SK-N-SH (cell line): ENCODE data around the gene SLC12A7. TPM values are rescaled to one million over a fixed set of nuclear protein-coding genes. Genes with fewer than 3 reads are reported as not detected.

Experiments used
- CTCF ChIA-PET: fragments of 300-600, 350-600 bp; formaldehyde crosslinking; extraction: SDS; loops from one replicate; lab custom pipeline; 2021; lab: Yijun Ruan, JAX
- POLR2A ChIA-PET: fragments of 350-600 bp; sonication (Branson Sonifier 250); formaldehyde crosslinking; extraction: SDS; loops from one replicate; lab custom pipeline; 2020; ENCODE audit warnings: antibody characterized with exemption, inconsistent platforms; lab: Yijun Ruan, JAX
- DNase-seq: peaks from one replicate; pipeline ENCODE4 v3.0.0; 2012
- H2AFZ ChIP-seq: fragments of 200-600 bp; sonication (generic); 2 replicates; pipeline ENCODE4 v1.8.1; 2016; ENCODE audit warnings: antibody characterized with exemption, mild to moderate bottlenecking, low read depth
- H3F3A ChIP-seq: fragments of 200-600 bp; sonication (generic); replicated peaks from 2 replicates; pipeline ENCODE3; 2016; ENCODE audit warnings: antibody characterized with exemption, mild to moderate bottlenecking; ENCODE audit not compliant: insufficient read depth
- H3K27ac ChIP-seq, 2 experiments: fragments of 200-500 bp in 1 of 2; fragments of 200-600 bp in 1 of 2; sonication (Bioruptor generic) in 1 of 2; sonication (generic), shearing (Covaris generic) in 1 of 2; 2 replicates each; pipeline versions ENCODE4 v1.5.1 to v1.6.1; 2014 to 2016; ENCODE audit warnings: low read depth in 2 of 2, inconsistent platforms in 1 of 2, low read length in 1 of 2, mild to moderate bottlenecking in 1 of 2, mixed read lengths in 1 of 2
- H3K27me3 ChIP-seq: fragments of 200-600 bp; sonication (generic), shearing (Covaris generic); 2 replicates; pipeline ENCODE4 v1.6.1; 2016; ENCODE audit warnings: mixed run types; ENCODE audit not compliant: insufficient read depth
- H3K36me3 ChIP-seq, 2 experiments: fragments of 200-500 bp in 1 of 2; fragments of 200-600 bp in 1 of 2; sonication (Bioruptor generic) in 1 of 2; sonication (generic) in 1 of 2; replicated peaks in 1 of 2; 2 replicates each; pipeline versions ENCODE3 to v1.5.1; 2014 to 2016; ENCODE audit warnings: low read length in 1 of 2, mild to moderate bottlenecking in 1 of 2; ENCODE audit not compliant: insufficient read depth in 2 of 2, control insufficient read depth in 1 of 2
- H3K4me1 ChIP-seq, 2 experiments: fragments of 200-500 bp in 1 of 2; fragments of 200-600 bp in 1 of 2; sonication (Bioruptor generic) in 1 of 2; sonication (generic), shearing (Covaris generic) in 1 of 2; 2 replicates each; pipeline versions ENCODE4 v1.5.1 to v1.6.1; 2014 to 2016; ENCODE audit warnings: low read depth in 1 of 2, low read length in 1 of 2, mixed run types in 1 of 2; ENCODE audit not compliant: insufficient read depth in 2 of 2, control insufficient read depth in 1 of 2
- H3K4me2 ChIP-seq: fragments of 200-600 bp; sonication (generic), shearing (Covaris generic); 2 replicates; pipeline ENCODE4 v1.6.1; 2017; ENCODE audit warnings: mixed run types
- H3K4me3 ChIP-seq, 2 experiments: fragments of 200-500 bp in 1 of 2; fragments of 200-600 bp in 1 of 2; sonication (Bioruptor generic) in 1 of 2; sonication (generic), shearing (Covaris generic) in 1 of 2; 2 replicates each; pipeline versions ENCODE4 v1.5.1 to v1.8.1; 2014 to 2016; ENCODE audit warnings: low read depth in 2 of 2, inconsistent platforms in 1 of 2, low read length in 1 of 2, mild to moderate bottlenecking in 1 of 2, mixed read lengths in 1 of 2, moderate library complexity in 1 of 2
- H3K79me2 ChIP-seq: fragments of 200-600 bp; sonication (generic); 2 replicates; pipeline ENCODE4 v1.8.1; 2017; ENCODE audit warnings: mild to moderate bottlenecking; ENCODE audit not compliant: insufficient read depth
- H3K9ac ChIP-seq: fragments of 200-600 bp; sonication (generic); 2 replicates; pipeline ENCODE4 v1.6.1; 2017; ENCODE audit warnings: mixed run types
- H3K9me2 ChIP-seq: fragments of 200-600 bp; sonication (generic); 2 replicates; pipeline ENCODE4 v1.6.1; 2017; ENCODE audit warnings: mixed run types
- H3K9me3 ChIP-seq: fragments of 200-600 bp; sonication (generic); 2 replicates; pipeline ENCODE4 v1.6.1; 2017; ENCODE audit warnings: mixed run types, mild to moderate bottlenecking, moderate library complexity
- H4K20me1 ChIP-seq: fragments of 200-600 bp; sonication (generic); 2 replicates; pipeline ENCODE4 v1.6.1; 2017; ENCODE audit warnings: mild to moderate bottlenecking, mixed run types; ENCODE audit not compliant: insufficient read depth
- CHD2 ChIP-seq: fragments of 150-350 bp; IDR thresholded peaks from 2 replicates; pipeline ENCODE4 v1.6.1; 2018; ENCODE audit warnings: low read length; ENCODE audit not compliant: partially characterized antibody
- ELF1 ChIP-seq: IDR thresholded peaks from 2 replicates; pipeline ENCODE4 v1.4.0; 2012
- EZH2phosphoT487 ChIP-seq: fragments of 200-600 bp; sonication (generic); IDR thresholded peaks from 2 replicates; pipeline ENCODE4 v1.6.1; 2017; ENCODE audit warnings: low read depth, mixed run types, mild to moderate bottlenecking, antibody characterized with exemption, moderate library complexity, borderline replicate concordance
- FOXM1 ChIP-seq: IDR thresholded peaks from 2 replicates; pipeline ENCODE4 v1.4.0; 2012; ENCODE audit warnings: low read depth, mild to moderate bottlenecking
- GABPA ChIP-seq: IDR thresholded peaks from 2 replicates; pipeline ENCODE4 v1.4.0; 2012; ENCODE audit warnings: low read depth, mild to moderate bottlenecking
- MAX ChIP-seq: IDR thresholded peaks from 2 replicates; pipeline ENCODE4 v1.4.0; 2012; ENCODE audit warnings: low read depth
- MEF2A ChIP-seq: IDR thresholded peaks from 2 replicates; pipeline ENCODE4 v1.4.0; 2012; ENCODE audit warnings: low read depth, borderline replicate concordance
- MXI1 ChIP-seq: IDR thresholded peaks from 2 replicates; pipeline ENCODE4 v1.6.1; 2012; ENCODE audit warnings: mild to moderate bottlenecking, low read depth, low read length, improper control_type of control experiment
- RCOR1 ChIP-seq: fragments of 150-350 bp; IDR thresholded peaks from 2 replicates; pipeline ENCODE4 v1.6.1; 2017; ENCODE audit warnings: antibody characterized with exemption, low read length
- RFX5 ChIP-seq: IDR thresholded peaks from 2 replicates; pipeline ENCODE4 v1.6.1; 2012; ENCODE audit warnings: mild to moderate bottlenecking, improper control_type of control experiment, low read length
- SIN3A ChIP-seq: IDR thresholded peaks from 2 replicates; pipeline ENCODE4 v1.6.1; 2012; ENCODE audit warnings: low read depth, mild to moderate bottlenecking, low read length, moderate library complexity, borderline replicate concordance
- TAF1 ChIP-seq: IDR thresholded peaks from 2 replicates; pipeline ENCODE4 v1.6.1; 2012; ENCODE audit warnings: low read depth, mild to moderate bottlenecking, low read length, moderate library complexity, borderline replicate concordance
- TEAD4 ChIP-seq: IDR thresholded peaks from 2 replicates; pipeline ENCODE4 v1.4.0; 2012; ENCODE audit warnings: mild to moderate bottlenecking, borderline replicate concordance; ENCODE audit not compliant: insufficient read depth
- YY1 ChIP-seq: IDR thresholded peaks from 2 replicates; pipeline ENCODE4 v1.4.0; 2012; ENCODE audit warnings: low read depth, mild to moderate bottlenecking
- ZBTB33 ChIP-seq: IDR thresholded peaks from 2 replicates; pipeline ENCODE4 v1.4.0; 2012; ENCODE audit warnings: low read depth, borderline replicate concordance
- WGBS: methylation state at CpG from one replicate; pipeline ENCODE4 v1.1.6; 2017; ENCODE audit warnings: low lambda C conversion rate; 5-methylcytosine and 5-hydroxymethylcytosine counted together
- polyA plus RNA-seq, 3 experiments: library from polyadenylated mRNA; depleted of rRNA; stranded (reverse); fragments of >200 nt; gene quantifications; 2 replicates each; pipeline ENCODE4 v1.2.3, GENCODE V29; 2012
- TF ChIP-seq, protein P1 (sequence below): fragments of 150-350 bp; IDR thresholded peaks from 2 replicates; pipeline ENCODE4 v1.6.1; 2016; ENCODE audit warnings: mild to moderate bottlenecking, low read depth, low read length
- TF ChIP-seq, protein P2 (sequence below): IDR thresholded peaks from 2 replicates; pipeline ENCODE4; 2012

SLC12A7 gene
- polyA plus RNA-seq, 1 of the 3 experiments (the other 2 are of a cell fraction): 2.6 TPM

- no peaks in the 10 kb centered on the region for H4K20me1 ChIP-seq
These were observed 3.4 kb upstream of the SLC12A7 start for GRCh38 chr5:1115123-1115815.

More at GRCh38 chr5:1115123-1115815, 3.4 kb upstream of the SLC12A7 start:
- Histone ChIP-seq H3K27ac (no peak overlapping the region), H3F3A (no peaks in the 10 kb centered on the region), H3K9me2 (no peaks in the 10 kb centered on the region), H3K9me3 (no peaks in the 10 kb centered on the region), H3K79me2 (no peaks in the 10 kb centered on the region), H3K9ac (no peak overlapping the region), H3K36me3 (no peaks in the 10 kb centered on the region), H3K4me1 (peaks cover 0 to 12% of the 10 kb centered on the region in 2 experiments; a peak in 2 of 4 replicates), H3K27me3 (no peaks in the 10 kb centered on the region), H2AFZ (no peak overlapping the region), H3K4me2 (no peak overlapping the region), H3K4me3 (no peak overlapping the region)
- CTCF ChIA-PET: no interaction called here
- WGBS: 80% methylated on average over 19 of the region's 23 CpGs
- DNase-seq: no peak
- POLR2A ChIA-PET: no interaction called here
- TF ChIP-seq, protein P1, sequence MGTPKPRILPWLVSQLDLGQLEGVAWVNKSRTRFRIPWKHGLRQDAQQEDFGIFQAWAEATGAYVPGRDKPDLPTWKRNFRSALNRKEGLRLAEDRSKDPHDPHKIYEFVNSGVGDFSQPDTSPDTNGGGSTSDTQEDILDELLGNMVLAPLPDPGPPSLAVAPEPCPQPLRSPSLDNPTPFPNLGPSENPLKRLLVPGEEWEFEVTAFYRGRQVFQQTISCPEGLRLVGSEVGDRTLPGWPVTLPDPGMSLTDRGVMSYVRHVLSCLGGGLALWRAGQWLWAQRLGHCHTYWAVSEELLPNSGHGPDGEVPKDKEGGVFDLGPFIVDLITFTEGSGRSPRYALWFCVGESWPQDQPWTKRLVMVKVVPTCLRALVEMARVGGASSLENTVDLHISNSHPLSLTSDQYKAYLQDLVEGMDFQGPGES: no peak
- no peak for TF ChIP-seq FOXM1
- TF ChIP-seq CHD2: no peak
- no peak for TF ChIP-seq ELF1
- no peak for TF ChIP-seq MEF2A
- no peak for TF ChIP-seq YY1
- TF ChIP-seq SIN3A: no peak
- TF ChIP-seq TAF1: no peak
- TF ChIP-seq ZBTB33: no peak
- TF ChIP-seq EZH2phosphoT487: no peak
- TF ChIP-seq, protein P2, sequence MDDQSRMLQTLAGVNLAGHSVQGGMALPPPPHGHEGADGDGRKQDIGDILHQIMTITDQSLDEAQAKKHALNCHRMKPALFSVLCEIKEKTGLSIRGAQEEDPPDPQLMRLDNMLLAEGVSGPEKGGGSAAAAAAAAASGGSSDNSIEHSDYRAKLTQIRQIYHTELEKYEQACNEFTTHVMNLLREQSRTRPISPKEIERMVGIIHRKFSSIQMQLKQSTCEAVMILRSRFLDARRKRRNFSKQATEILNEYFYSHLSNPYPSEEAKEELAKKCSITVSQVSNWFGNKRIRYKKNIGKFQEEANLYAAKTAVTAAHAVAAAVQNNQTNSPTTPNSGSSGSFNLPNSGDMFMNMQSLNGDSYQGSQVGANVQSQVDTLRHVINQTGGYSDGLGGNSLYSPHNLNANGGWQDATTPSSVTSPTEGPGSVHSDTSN: no peak
- no peak for TF ChIP-seq RCOR1
- no peak for TF ChIP-seq RFX5
- TF ChIP-seq MXI1: no peak
- no peak for TF ChIP-seq TEAD4
- no peak for TF ChIP-seq MAX
- TF ChIP-seq GABPA: no peak
